Kidney (tissue), 14 donors: Measurements from ENCODE around the gene ADAMTS19. TPM values are rescaled to one million over a fixed set of nuclear protein-coding genes. Genes with fewer than 3 reads are reported as not detected.

Experiments used
- DNase-seq, 5 donors: peaks; one replicate each; pipeline ENCODE4 v3.0.0-alpha.2; 2013 to 2020
- FAIRE-seq: peaks from 2 replicates; lab custom pipeline; 2012; peaks lifted over from hg19 to GRCh38; lab: Jason Lieb, UNC
- H3K27ac ChIP-seq, 2 donors: one replicate each; pipeline ENCODE4 v1.7.0; 2013; ENCODE audit warnings: low read depth in 2 of 2, low read length in 2 of 2, inconsistent platforms in 1 of 2
- H3K27me3 ChIP-seq: one replicate; pipeline ENCODE4 v1.7.1; 2013; ENCODE audit warnings: low read length, inconsistent platforms; ENCODE audit not compliant: control insufficient read depth, insufficient read depth
- H3K36me3 ChIP-seq, 3 donors: one replicate each; pipeline versions ENCODE4 v1.7.0 to v1.7.1; 2013; ENCODE audit warnings: low read length in 3 of 3, control low read depth in 1 of 3, inconsistent platforms in 1 of 3; ENCODE audit not compliant: insufficient read depth in 3 of 3, control insufficient read depth in 2 of 3
- H3K4me1 ChIP-seq, 3 donors: one replicate each; pipeline versions ENCODE4 v1.7.0 to v1.7.1; 2013; ENCODE audit warnings: low read length in 3 of 3, inconsistent platforms in 1 of 3, low read depth in 1 of 3; ENCODE audit not compliant: control insufficient read depth in 2 of 3, insufficient read depth in 2 of 3
- H3K4me3 ChIP-seq, 3 donors: one replicate each; pipeline versions ENCODE4 v1.7.0 to v1.8.1; 2013; ENCODE audit warnings: low read length in 3 of 3, control low read depth in 1 of 3, inconsistent platforms in 1 of 3
- H3K9ac ChIP-seq, 3 donors: one replicate each; pipeline versions ENCODE4 v1.7.0 to v1.7.1; 2013; ENCODE audit warnings: low read length in 3 of 3, control low read depth in 1 of 3, inconsistent platforms in 1 of 3
- H3K9me3 ChIP-seq, 3 donors: one replicate each; pipeline versions ENCODE4 v1.7.0 to v1.7.1; 2013; ENCODE audit warnings: low read length in 3 of 3, control low read depth in 1 of 3, inconsistent platforms in 1 of 3; ENCODE audit not compliant: control insufficient read depth in 2 of 3, insufficient read depth in 1 of 3
- intact Hi-C: fragments of 100-400 bp; cut with DNase I; formaldehyde crosslinking; loops from one replicate; pipeline ENCODE4 v1.11.1; 2022
- polyA plus RNA-seq: library from polyadenylated mRNA; stranded (reverse); fragments of 350-450 nt; fragmentation: Illumina TruSeq; extraction: RNeasy Lipid Tissue Mini Kit (QIAGEN cat#74804); gene quantifications from one replicate; pipeline ENCODE4 v1.2.3, GENCODE V29; 2014; ENCODE audit warnings: low read depth, low replicate concordance; ENCODE audit not compliant: insufficient read depth
- total RNA-seq: library from RNA; stranded (reverse); fragmentation: NEBNext Ultra II Directional; extraction: Animal tissue kit (Norgen Biotek cat#: 25700); gene quantifications from one replicate; pipeline ENCODE4 v1.2.1, GENCODE V29; 2021
- TF ChIP-seq, protein P1 (sequence below): IDR thresholded peaks from 3 replicates; pipeline ENCODE4 v1.5.1; 2012; ENCODE audit warnings: mild to moderate bottlenecking, moderate library complexity, borderline replicate concordance; ENCODE audit not compliant: insufficient read depth; ENCODE audit errors: extremely low read depth
- donor health status: control.
- donor health status: control.
- donor health status: control.
- donor health status: control.
- donor health status: control.
- donor health status: DM: yes; HTN: yes; CAD: no.
- donor health status: Normal renal cell carcinoma (clear cell type).

ADAMTS19 gene
- total and polyA plus RNA-seq, 2 donors from 2014 or later = 0.73 TPM; not detected in 1

DNA sequence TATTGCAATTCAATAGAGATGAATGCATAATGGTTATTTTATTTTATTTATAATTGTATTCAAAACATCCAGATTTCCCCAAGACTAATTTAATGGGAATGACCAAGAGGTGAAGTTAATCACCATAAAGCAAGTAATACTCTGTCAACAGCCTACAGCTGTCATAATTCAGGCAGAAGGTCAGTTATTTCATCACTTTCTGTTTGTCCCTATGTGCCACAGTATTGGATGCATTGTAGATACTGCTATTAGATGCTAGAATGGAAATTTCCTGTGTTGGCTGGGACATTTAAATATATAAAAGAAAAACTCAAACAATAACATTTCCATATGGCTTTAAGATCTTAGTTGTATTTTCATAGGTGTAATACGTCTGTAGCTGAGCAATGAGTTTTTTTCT, 231.1 kb downstream of the ADAMTS19 start:
- H3K36me3 ChIP-seq = no peaks in the 10 kb centered on the region
- no peaks in the 10 kb centered on the region for H3K9me3 ChIP-seq
- TF ChIP-seq, protein P1, sequence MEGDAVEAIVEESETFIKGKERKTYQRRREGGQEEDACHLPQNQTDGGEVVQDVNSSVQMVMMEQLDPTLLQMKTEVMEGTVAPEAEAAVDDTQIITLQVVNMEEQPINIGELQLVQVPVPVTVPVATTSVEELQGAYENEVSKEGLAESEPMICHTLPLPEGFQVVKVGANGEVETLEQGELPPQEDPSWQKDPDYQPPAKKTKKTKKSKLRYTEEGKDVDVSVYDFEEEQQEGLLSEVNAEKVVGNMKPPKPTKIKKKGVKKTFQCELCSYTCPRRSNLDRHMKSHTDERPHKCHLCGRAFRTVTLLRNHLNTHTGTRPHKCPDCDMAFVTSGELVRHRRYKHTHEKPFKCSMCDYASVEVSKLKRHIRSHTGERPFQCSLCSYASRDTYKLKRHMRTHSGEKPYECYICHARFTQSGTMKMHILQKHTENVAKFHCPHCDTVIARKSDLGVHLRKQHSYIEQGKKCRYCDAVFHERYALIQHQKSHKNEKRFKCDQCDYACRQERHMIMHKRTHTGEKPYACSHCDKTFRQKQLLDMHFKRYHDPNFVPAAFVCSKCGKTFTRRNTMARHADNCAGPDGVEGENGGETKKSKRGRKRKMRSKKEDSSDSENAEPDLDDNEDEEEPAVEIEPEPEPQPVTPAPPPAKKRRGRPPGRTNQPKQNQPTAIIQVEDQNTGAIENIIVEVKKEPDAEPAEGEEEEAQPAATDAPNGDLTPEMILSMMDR = no peak
- FAIRE-seq (no peak), DNase-seq (no peak)
- H3K27ac ChIP-seq = no peak overlapping the region
- no peaks in the 10 kb centered on the region for H3K4me1 ChIP-seq
- no peaks in the 10 kb centered on the region for H3K27me3 ChIP-seq
- H3K4me3 ChIP-seq = no peak overlapping the region
- no peak overlapping the region for H3K9ac ChIP-seq
- intact Hi-C loops = no loop called here

DNA sequence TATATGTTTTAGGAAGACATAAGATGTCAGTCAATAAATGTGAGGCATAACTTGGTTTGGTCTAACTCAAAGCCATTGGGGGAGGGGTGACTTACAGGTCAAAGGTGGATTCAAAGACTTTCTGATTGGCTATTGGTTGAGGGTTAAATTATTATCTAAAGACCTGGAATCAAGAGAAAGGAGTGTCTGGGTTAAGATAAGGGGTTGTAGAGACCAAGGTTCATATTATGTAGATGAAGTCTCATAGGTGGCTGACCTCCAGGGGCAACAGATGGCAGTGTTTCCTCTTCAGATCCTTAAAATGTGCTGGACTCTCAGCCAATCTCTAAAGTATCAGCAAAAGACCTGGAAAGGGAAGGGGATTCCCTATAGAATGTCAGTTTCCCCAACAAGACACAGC, 236.5 kb downstream of the ADAMTS19 start:
- DNase-seq (no peak), FAIRE-seq (no peak)
- Histone ChIP-seq H3K9me3 (no peaks in the 10 kb centered on the region), H3K4me1 (no peaks in the 10 kb centered on the region), H3K36me3 (no peaks in the 10 kb centered on the region), H3K27ac (no peak overlapping the region), H3K4me3 (no peak overlapping the region), H3K27me3 (no peaks in the 10 kb centered on the region), H3K9ac (no peak overlapping the region)
- TF ChIP-seq, protein P1 = no peak
- intact Hi-C loops = no loop called here

DNA sequence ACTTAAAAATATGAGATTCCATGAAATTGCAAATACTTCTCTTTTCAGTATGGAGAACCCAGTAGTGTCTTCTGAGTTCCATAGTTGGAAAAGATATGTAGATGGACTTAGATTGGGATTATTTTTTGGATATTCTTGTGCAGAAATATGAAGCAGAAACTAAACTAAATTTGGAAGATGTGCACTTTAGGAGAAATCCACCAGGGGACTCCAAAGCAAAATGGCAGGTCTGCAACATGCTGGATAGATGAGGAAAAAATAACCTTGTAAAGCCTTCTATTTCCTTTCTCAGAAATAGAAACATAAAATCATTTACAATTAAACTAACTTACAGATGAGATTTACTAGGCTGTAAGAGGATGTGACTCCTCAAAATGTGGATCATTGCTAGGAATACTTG, 238.6 kb downstream of the ADAMTS19 start:
- Histone ChIP-seq H3K9ac (no peak overlapping the region), H3K4me1 (no peaks in the 10 kb centered on the region), H3K4me3 (no peak overlapping the region), H3K27ac (no peak overlapping the region), H3K9me3 (no peaks in the 10 kb centered on the region), H3K36me3 (no peaks in the 10 kb centered on the region), H3K27me3 (no peaks in the 10 kb centered on the region)
- DNase-seq (no peak), FAIRE-seq (no peak)
- TF ChIP-seq, protein P1 = no peak
- intact Hi-C loops = no loop called here

DNA sequence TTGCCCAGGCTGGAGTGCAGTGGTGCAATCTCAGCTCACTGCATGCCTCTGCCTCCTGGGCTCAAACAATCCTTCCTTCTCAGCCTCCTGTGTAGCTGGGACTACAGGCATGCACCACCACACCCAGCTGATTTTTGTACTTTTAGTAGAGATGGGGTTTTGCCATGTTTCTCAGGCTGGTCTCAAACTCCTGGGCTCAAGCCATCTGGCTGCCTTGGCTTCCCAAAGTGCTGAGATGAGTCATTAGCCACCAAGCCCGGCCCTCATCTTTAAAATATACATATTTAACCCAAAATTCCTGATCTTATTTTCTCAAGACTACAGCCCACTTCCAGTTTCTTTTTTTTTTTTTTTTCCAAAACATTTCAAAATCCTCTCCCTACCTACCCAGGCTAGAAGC, 256.1 kb downstream of the ADAMTS19 start:
- intact Hi-C loops = no loop called here
- Histone ChIP-seq H3K9ac (no peak overlapping the region), H3K27me3 (no peaks in the 10 kb centered on the region), H3K9me3 (no peaks in the 10 kb centered on the region), H3K4me3 (no peak overlapping the region), H3K27ac (no peak overlapping the region), H3K4me1 (no peaks in the 10 kb centered on the region), H3K36me3 (no peaks in the 10 kb centered on the region)
- DNase-seq (no peak), FAIRE-seq (no peak)
- TF ChIP-seq, protein P1 = no peak
